ENCODE data around the gene TLK1.
"Not testable (repeated sequence)": the region's sequence is repeated elsewhere in the genome, so short reads cannot be mapped to it uniquely, and the experiment has no call there.

TLK1 gene

DNA sequence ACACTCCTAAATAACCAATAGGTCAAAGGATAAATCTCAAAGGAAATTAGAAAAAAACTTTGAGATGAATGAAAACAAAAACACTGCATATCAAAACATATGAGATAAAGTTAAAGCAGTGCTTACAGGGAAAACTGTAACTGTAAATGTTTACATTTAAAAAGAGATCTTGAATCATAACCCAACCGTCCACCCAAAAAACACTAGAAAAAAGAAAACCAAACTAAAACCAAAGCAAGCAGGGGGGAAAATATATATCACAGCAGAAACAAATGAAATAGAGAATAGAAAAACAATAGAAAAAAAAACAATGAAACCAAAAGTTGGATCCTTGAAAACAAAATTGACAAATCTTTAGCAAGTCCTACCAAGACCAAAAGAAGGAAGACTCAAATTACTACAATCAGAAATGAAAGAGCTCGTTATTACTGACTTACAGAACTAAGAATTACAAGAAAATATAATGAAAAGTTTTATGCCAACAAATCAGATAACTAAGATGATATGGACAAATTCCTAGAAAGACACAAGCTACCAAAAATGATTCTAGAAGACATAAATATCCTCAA is 65.6 kb downstream of the TLK1 start:
- Histone ChIP-seq H3K4me1 (ENCODE audit: control insufficient read depth in 1 of 2, insufficient read depth in 2 of 2, low read length in 2 of 2) (no peaks in the 10 kb centered on the region), H3K27me3 (ENCODE audit: low read depth, low read length) (no peaks in the 10 kb centered on the region), H3K36me3 (ENCODE audit: control insufficient read depth in 1 of 2, insufficient read depth in 2 of 2, low read length in 2 of 2) (peaks cover 0 to 10% of the 10 kb centered on the region in 2 donors), H3K27ac (ENCODE audit: low read length) (no peak overlapping the region), H3K4me3 (ENCODE audit: low read depth in 1 of 2, low read length in 2 of 2) (no peak overlapping the region), H3K9me3 (ENCODE audit: control insufficient read depth in 1 of 2, low read length in 2 of 2) (peaks cover 12 to 18% of the 10 kb centered on the region in 2 donors)

DNA sequence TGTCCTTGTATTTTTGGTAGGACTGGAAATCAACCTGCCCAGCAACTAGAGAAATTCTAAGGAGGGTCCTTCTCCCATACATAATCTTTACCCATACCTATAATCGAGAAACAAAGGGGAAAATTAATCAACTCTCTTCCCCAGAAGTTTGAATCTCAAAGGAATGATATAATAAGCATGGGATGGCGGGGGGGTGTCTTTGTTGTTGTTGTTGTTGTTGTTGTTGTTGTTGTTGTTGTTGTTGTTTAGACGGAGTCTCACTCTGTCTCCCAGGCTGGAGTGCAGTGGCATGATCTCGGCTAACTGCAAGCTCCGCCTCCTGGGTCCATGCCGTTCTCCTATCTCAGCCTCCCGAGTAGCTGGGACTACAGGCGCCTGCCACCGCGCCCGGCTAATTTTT is 69.2 kb downstream of the TLK1 start:
- H3K27ac ChIP-seq (ENCODE audit: low read length); H3K36me3 ChIP-seq (ENCODE audit: control insufficient read depth in 1 of 2, insufficient read depth in 2 of 2, low read length in 2 of 2): not testable (repeated sequence)

DNA sequence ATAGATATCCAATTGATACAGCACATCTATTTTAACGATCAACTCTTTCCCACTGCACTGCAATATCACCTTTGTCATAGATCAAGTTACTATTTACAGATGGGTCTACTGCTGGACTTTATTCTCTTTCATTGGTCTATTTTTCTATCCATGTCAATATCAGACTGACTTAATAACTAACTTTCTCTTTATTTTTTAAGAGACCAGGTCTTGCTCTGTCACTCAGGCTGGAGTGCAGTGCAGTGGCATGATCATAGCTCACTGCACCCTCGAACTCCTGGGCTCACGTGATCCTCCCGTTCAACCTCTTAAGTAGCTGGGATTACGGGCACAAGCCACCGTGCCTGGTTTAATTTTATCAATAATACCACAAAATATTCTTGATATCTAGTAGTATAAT is 71.2 kb downstream of the TLK1 start:
- Histone ChIP-seq H3K9me3 (ENCODE audit: control insufficient read depth in 1 of 2, low read length in 2 of 2) (no peaks in the 10 kb centered on the region), H3K36me3 (ENCODE audit: control insufficient read depth in 1 of 2, insufficient read depth in 2 of 2, low read length in 2 of 2) (no peaks in the 10 kb centered on the region), H3K27me3 (ENCODE audit: low read depth, low read length) (no peaks in the 10 kb centered on the region), H3K4me1 (ENCODE audit: control insufficient read depth in 1 of 2, insufficient read depth in 2 of 2, low read length in 2 of 2) (no peaks in the 10 kb centered on the region), H3K4me3 (ENCODE audit: low read depth in 1 of 2, low read length in 2 of 2) (no peak overlapping the region), H3K27ac (ENCODE audit: low read length) (no peak overlapping the region)

More for the DNA sequence above, 69.2 kb downstream of the TLK1 start:
- not testable (repeated sequence) for H3K4me3 ChIP-seq (ENCODE audit: low read depth in 1 of 2, low read length in 2 of 2); H3K4me1 ChIP-seq (ENCODE audit: control insufficient read depth in 1 of 2, insufficient read depth in 2 of 2, low read length in 2 of 2); H3K27me3 ChIP-seq (ENCODE audit: low read depth, low read length); H3K9me3 ChIP-seq (ENCODE audit: control insufficient read depth in 1 of 2, low read length in 2 of 2)

DNA sequence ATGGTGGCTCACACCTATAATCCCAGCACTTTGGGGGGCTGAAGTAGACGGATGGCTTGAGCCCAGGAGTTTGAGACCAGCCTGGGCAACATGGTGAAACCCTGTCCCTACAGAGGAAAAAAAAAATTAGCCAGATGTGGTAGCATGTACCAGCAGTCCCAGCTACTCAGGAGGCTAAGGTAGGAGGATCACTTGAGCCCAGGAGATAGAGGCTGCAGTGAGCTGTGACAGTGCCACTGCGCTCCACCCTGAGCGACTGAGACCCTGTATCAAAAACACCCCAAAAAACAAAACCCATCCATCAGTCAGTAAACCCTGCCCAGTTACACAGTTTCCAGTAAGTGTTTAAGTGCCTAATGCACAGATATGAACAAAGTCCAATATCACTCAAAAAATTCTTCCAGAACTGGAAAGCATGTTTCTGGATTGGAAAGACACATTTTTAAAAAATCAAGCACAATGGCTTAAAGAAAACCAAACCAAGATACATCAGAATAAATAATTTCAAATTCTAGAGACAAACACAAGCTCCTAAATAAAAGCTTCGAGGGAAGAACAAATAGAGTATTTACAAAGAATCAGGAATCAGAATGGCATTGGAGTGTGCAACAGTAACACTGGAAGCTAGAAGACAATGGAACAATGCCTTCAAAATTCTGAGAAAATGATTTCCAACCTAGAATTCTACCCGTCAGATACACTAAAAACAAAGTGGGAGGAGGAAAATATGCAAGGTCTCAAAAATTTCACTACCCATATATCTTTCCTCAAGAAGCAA is 72.4 kb downstream of the TLK1 start:
- Histone ChIP-seq H3K4me1 (ENCODE audit: control insufficient read depth in 1 of 2, insufficient read depth in 2 of 2, low read length in 2 of 2) (no peaks in the 10 kb centered on the region), H3K36me3 (ENCODE audit: control insufficient read depth in 1 of 2, insufficient read depth in 2 of 2, low read length in 2 of 2) (no peaks in the 10 kb centered on the region), H3K4me3 (ENCODE audit: low read depth in 1 of 2, low read length in 2 of 2) (no peak overlapping the region), H3K27me3 (ENCODE audit: low read depth, low read length) (no peaks in the 10 kb centered on the region), H3K9me3 (ENCODE audit: control insufficient read depth in 1 of 2, low read length in 2 of 2) (no peaks in the 10 kb centered on the region), H3K27ac (ENCODE audit: low read length) (no peak overlapping the region)

DNA sequence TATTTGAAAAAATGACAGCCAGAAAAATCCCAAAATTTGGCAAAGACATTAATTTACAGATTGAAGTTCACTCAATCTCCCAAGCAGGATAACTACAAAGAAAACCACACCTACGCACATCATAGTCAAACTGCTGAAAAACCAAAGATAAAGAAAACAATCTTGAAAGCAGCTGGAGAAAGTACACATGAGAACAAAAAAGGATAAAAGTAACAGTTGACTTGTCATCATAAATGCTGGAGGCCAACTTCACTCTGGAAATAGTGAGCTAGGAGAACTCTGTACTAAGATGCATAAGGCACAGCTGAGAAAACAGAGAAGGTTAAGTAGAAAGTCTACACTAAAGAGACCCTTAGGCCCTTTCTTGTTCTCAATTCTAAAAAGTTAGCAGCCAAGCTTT is 73.1 kb downstream of the TLK1 start:
- H3K9me3 ChIP-seq (ENCODE audit: control insufficient read depth in 1 of 2, low read length in 2 of 2) = no peaks in the 10 kb centered on the region
- H3K36me3 ChIP-seq (ENCODE audit: control insufficient read depth in 1 of 2, insufficient read depth in 2 of 2, low read length in 2 of 2) = no peaks in the 10 kb centered on the region
- no peaks in the 10 kb centered on the region for H3K27me3 ChIP-seq (ENCODE audit: low read depth, low read length)
- H3K27ac ChIP-seq (ENCODE audit: low read length) = no peak overlapping the region
- H3K4me1 ChIP-seq (ENCODE audit: control insufficient read depth in 1 of 2, insufficient read depth in 2 of 2, low read length in 2 of 2) = no peaks in the 10 kb centered on the region
- H3K4me3 ChIP-seq (ENCODE audit: low read depth in 1 of 2, low read length in 2 of 2) = no peak overlapping the region

DNA sequence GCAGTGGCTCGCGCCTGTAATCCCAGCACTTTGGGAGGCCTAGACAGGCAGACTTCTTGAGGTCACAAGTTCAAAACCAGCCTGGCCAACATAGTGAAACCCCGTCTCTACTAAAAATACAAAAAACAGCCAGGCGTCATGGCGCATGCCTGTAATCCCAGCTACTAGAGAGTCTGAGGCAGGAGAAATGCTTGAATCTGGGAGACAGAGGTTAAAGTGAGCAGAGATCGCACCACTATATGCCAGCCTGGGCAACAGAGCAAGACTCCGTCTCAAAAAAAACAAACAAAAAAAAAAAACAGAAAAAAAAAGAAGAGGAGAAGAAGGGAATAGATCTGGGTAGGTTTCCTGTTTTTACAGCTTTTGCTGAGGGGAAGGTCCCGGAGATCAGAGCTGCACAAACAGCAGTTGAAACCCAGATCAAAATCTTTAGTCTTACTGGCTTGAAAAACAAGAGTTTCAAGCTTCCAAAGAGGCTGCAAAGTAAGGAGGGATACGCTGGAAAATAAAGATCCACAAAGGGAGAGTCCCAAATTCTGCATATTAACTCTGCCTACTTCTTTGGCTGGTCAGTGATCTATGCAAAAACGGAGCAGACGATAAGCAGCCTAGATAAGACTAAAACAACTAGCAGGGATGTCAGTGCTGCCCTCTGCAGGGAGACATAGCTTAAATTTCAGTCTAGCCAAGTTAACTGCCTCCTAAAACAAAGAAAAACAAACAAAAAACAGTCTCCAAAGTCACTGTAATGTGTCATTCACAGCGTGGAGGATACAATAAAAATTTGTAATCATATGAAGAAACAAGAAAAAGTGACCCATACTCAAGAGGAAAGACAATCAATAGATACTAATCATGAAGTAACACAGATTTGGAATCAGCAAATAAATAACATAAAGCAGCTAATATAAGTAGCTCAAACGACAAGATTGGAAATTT is 74.1 kb downstream of the TLK1 start:
- Histone ChIP-seq H3K36me3 (ENCODE audit: control insufficient read depth in 1 of 2, insufficient read depth in 2 of 2, low read length in 2 of 2) (no peaks in the 10 kb centered on the region), H3K27me3 (ENCODE audit: low read depth, low read length) (no peaks in the 10 kb centered on the region), H3K4me3 (ENCODE audit: low read depth in 1 of 2, low read length in 2 of 2) (no peak overlapping the region), H3K27ac (ENCODE audit: low read length) (no peak overlapping the region), H3K9me3 (ENCODE audit: control insufficient read depth in 1 of 2, low read length in 2 of 2) (no peaks in the 10 kb centered on the region), H3K4me1 (ENCODE audit: control insufficient read depth in 1 of 2, insufficient read depth in 2 of 2, low read length in 2 of 2) (no peaks in the 10 kb centered on the region)

DNA sequence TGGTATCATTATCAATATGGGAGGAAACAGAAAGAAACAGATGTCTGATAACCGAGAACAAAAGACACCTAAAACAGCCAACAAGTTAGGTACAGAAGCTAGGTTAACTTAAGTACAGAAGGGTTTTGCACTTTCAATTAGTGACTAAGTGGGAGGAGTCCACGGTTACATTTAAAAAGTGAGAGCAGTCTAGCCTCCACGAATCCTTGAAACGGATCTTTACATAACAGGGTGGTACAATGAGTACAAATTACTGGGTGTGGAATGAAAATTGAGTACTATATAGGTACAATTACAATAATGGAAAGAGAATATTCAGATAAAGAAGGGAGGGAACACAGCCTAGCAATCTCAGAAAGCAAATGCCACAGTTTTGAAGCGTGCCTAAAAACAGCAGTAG is 76.6 kb downstream of the TLK1 start:
- no peak overlapping the region for H3K27ac ChIP-seq (ENCODE audit: low read length)
- H3K9me3 ChIP-seq (ENCODE audit: control insufficient read depth in 1 of 2, low read length in 2 of 2) = no peaks in the 10 kb centered on the region

DNA sequence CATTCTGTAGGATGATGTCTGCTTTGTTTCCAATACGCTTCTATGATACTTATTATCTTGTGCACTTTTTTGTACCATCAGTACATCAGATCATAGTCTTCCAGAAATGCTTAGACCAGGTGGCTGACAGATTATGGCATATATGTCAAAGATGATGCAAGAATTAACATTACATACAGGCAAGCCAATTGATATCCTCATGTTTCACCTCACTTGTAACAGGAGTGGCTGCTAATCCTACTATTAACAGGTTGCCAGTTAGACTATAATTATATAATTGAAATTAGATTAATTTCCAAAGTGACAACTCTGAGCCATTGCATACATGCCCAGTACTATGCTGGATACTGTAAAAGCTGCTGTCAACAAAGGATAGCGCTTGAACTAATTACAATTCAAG is 77.2 kb downstream of the TLK1 start:
- Histone ChIP-seq H3K4me1 (ENCODE audit: control insufficient read depth in 1 of 2, insufficient read depth in 2 of 2, low read length in 2 of 2) (no peaks in the 10 kb centered on the region), H3K36me3 (ENCODE audit: control insufficient read depth in 1 of 2, insufficient read depth in 2 of 2, low read length in 2 of 2) (no peaks in the 10 kb centered on the region), H3K9me3 (ENCODE audit: control insufficient read depth in 1 of 2, low read length in 2 of 2) (no peaks in the 10 kb centered on the region), H3K27me3 (ENCODE audit: low read depth, low read length) (no peaks in the 10 kb centered on the region), H3K27ac (ENCODE audit: low read length) (no peak overlapping the region), H3K4me3 (ENCODE audit: low read depth in 1 of 2, low read length in 2 of 2) (no peak overlapping the region)

More for the DNA sequence above, 76.6 kb downstream of the TLK1 start:
- H3K27me3 ChIP-seq (ENCODE audit: low read depth, low read length) = no peaks in the 10 kb centered on the region
- H3K36me3 ChIP-seq (ENCODE audit: control insufficient read depth in 1 of 2, insufficient read depth in 2 of 2, low read length in 2 of 2) = no peaks in the 10 kb centered on the region
- H3K4me1 ChIP-seq (ENCODE audit: control insufficient read depth in 1 of 2, insufficient read depth in 2 of 2, low read length in 2 of 2) = no peaks in the 10 kb centered on the region
- no peak overlapping the region for H3K4me3 ChIP-seq (ENCODE audit: low read depth in 1 of 2, low read length in 2 of 2)

DNA sequence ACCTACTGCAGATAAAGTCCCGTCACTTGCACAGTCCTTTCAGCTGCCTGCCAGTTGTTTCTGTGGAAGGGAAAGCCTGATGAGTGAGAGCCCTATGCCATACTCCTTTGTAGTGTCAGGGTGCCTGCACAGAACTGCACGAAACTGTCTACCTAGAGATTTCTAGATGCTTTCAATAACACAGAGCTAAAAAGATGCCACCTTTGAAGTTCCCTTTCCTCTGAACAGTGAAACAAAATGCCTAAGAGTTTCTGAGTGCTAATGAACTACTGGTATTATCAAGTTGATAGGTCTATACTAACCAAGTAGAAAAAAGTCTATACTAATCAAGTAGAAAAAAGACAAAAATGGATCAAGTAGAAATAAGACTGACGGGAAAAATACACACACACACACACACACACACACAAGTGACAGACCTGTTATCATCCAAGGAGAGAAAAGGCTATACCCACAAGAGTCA is 79.0 kb downstream of the TLK1 start:
- Histone ChIP-seq H3K36me3 (ENCODE audit: control insufficient read depth in 1 of 2, insufficient read depth in 2 of 2, low read length in 2 of 2) (no peaks in the 10 kb centered on the region), H3K27me3 (ENCODE audit: low read depth, low read length) (no peaks in the 10 kb centered on the region), H3K4me1 (ENCODE audit: control insufficient read depth in 1 of 2, insufficient read depth in 2 of 2, low read length in 2 of 2) (no peaks in the 10 kb centered on the region), H3K27ac (ENCODE audit: low read length) (no peak overlapping the region), H3K9me3 (ENCODE audit: control insufficient read depth in 1 of 2, low read length in 2 of 2) (no peaks in the 10 kb centered on the region), H3K4me3 (ENCODE audit: low read depth in 1 of 2, low read length in 2 of 2) (no peak overlapping the region)

DNA sequence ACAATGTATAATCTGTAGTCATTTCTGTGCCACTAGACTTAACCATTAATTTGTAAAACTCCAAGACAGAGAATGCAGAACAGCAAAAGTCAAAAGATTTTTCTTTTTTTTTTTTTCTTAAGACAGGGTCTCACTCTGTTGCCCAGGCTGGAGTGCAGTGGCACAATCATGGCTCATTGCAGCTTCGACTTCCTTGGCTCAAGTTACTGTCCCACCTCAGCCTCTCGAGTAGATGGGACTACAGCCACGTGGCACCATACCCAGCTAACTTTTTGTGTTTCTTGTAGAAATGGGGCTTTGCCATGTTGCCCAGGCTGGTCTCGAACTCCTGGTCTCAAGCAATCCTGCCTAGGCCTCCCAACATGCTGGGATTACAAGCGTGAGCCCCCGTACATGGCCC is 80.1 kb downstream of the TLK1 start:
- H3K4me3 ChIP-seq (ENCODE audit: low read depth in 1 of 2, low read length in 2 of 2) = no peak overlapping the region
- no peaks in the 10 kb centered on the region for H3K4me1 ChIP-seq (ENCODE audit: control insufficient read depth in 1 of 2, insufficient read depth in 2 of 2, low read length in 2 of 2)
- no peaks in the 10 kb centered on the region for H3K9me3 ChIP-seq (ENCODE audit: control insufficient read depth in 1 of 2, low read length in 2 of 2)
- no peaks in the 10 kb centered on the region for H3K27me3 ChIP-seq (ENCODE audit: low read depth, low read length)
- H3K27ac ChIP-seq (ENCODE audit: low read length) = no peak overlapping the region
- H3K36me3 ChIP-seq (ENCODE audit: control insufficient read depth in 1 of 2, insufficient read depth in 2 of 2, low read length in 2 of 2) = peaks cover 0 to 5% of the 10 kb centered on the region in 2 donors

DNA sequence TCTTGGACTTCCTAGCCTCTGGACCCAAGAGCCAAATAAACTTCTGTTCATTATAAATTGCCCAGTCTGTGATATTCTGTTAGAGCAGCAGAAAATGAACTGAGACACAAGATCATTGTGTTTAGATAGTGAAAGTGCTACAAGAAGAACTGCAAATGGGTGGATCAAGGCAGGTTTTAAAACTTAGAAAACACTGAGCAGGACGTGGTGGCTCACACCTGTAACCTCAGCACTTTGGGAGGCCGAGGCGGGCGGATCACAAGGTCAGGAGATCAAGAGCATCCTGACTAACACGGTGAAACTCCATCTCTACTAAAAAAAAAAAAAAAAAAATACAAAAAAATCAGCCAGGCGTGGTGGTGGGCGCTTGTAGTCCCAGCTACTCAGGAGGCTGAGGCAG is 84.3 kb downstream of the TLK1 start:
- H3K27me3 ChIP-seq (ENCODE audit: low read depth, low read length); H3K4me3 ChIP-seq (ENCODE audit: low read depth in 1 of 2, low read length in 2 of 2); H3K9me3 ChIP-seq (ENCODE audit: control insufficient read depth in 1 of 2, low read length in 2 of 2); H3K27ac ChIP-seq (ENCODE audit: low read length); H3K4me1 ChIP-seq (ENCODE audit: control insufficient read depth in 1 of 2, insufficient read depth in 2 of 2, low read length in 2 of 2); H3K36me3 ChIP-seq (ENCODE audit: control insufficient read depth in 1 of 2, insufficient read depth in 2 of 2, low read length in 2 of 2): not testable (repeated sequence)
